Spleen (tissue), 7 donors: ENCODE results near the gene TPST2.
"Not testable (repeated sequence)": the region's sequence is repeated elsewhere in the genome, so short reads cannot be mapped to it uniquely, and the experiment has no call there.

ENCODE experiments used
- POLR2A ChIP-seq, 3 donors: fragments of 450-650 bp; IDR thresholded peaks; one replicate each; pipeline ENCODE4 v1.5.1; 2017; ENCODE audit warnings: antibody characterized with exemption in 3 of 3, mild to moderate bottlenecking in 1 of 3
- POLR2AphosphoS5 ChIP-seq, 3 donors: sonication (generic); formaldehyde crosslinking; IDR thresholded peaks; one replicate each; pipeline ENCODE4 v1.5.1; 2017; ENCODE audit warnings: antibody characterized with exemption in 3 of 3
- TF ChIP-seq, protein P1 (sequence below), 11 experiments: fragments of 200-600 bp in 7 of 11; fragments of 450-650 bp in 4 of 11; sonication (generic) in 4 of 11; IDR thresholded peaks in 8 of 11; conservative IDR thresholded peaks in 3 of 11; 1 replicate in 7 of 11; 2 replicates in 4 of 11; pipeline versions ENCODE4 v1.4.0 to v1.8.0; 2016 to 2021; ENCODE audit warnings: antibody characterized with exemption in 11 of 11, inconsistent platforms in 4 of 11, mild to moderate bottlenecking in 1 of 11
- donor health status: DM: no; HTN: no; CAD: no; lungs with moderate emphysema.
- donor health status: DM: no; HTN: no; CAD: no.
- donor health status: DM: no; HTN: no; CAD: no.

DNA sequence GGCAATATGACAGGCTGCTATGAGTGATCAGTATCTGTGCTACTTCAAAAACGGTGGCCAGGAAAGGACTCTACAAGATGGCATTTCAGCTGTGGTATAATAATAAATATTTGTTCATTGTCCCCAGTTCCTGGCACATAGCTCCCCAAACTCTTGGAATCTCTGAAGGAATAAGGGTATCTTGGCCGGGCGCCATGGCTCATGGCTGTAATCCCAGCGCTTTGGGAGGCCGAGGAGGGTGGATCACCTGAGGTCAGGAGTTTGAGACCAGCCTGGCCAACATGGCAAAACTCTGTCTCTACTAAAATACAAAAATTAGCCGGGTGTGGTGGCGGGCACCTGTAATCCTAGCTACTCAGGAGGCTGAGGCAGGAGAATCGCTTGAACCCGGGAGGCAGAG lies 61.4 kb downstream of the TPST2 start:
- TF ChIP-seq POLR2A, POLR2AphosphoS5 (IDR thresholded peaks at IDR 0.05): not testable (repeated sequence)
- TF ChIP-seq, protein P1, sequence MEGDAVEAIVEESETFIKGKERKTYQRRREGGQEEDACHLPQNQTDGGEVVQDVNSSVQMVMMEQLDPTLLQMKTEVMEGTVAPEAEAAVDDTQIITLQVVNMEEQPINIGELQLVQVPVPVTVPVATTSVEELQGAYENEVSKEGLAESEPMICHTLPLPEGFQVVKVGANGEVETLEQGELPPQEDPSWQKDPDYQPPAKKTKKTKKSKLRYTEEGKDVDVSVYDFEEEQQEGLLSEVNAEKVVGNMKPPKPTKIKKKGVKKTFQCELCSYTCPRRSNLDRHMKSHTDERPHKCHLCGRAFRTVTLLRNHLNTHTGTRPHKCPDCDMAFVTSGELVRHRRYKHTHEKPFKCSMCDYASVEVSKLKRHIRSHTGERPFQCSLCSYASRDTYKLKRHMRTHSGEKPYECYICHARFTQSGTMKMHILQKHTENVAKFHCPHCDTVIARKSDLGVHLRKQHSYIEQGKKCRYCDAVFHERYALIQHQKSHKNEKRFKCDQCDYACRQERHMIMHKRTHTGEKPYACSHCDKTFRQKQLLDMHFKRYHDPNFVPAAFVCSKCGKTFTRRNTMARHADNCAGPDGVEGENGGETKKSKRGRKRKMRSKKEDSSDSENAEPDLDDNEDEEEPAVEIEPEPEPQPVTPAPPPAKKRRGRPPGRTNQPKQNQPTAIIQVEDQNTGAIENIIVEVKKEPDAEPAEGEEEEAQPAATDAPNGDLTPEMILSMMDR (IDR thresholded peaks at IDR 0.05 in 8 of 11, conservative IDR thresholded peaks at IDR 0.05 in 3 of 11) = not testable (repeated sequence)
